HG03432 (cell line): Measurements from ENCODE around the gene CHI3L2.

Experiments used
- ATAC-seq: cut with Tn5 transposase; IDR thresholded peaks from one replicate; pipeline ENCODE4 v1.9.1; 2021; ENCODE audit warnings: mild to moderate bottlenecking, moderate library complexity; ENCODE audit not compliant: unreplicated experiment

Gene CHI3L2

GRCh38 chr1:111247125-111247838, 19.8 kb downstream of the CHI3L2 start:
- no peak for ATAC-seq

GRCh38 chr1:111249960-111250359, 22.4 kb downstream of the CHI3L2 start:
- no peak for ATAC-seq

- no peak for ATAC-seq
These were observed 24.1 kb downstream of the CHI3L2 start for GRCh38 chr1:111251570-111251969.

GRCh38 chr1:111252786-111253185, 25.3 kb downstream of the CHI3L2 start:
- ATAC-seq, result no peak

- ATAC-seq, result no peak
These were observed 26.4 kb downstream of the CHI3L2 start for GRCh38 chr1:111253876-111254275.

GRCh38 chr1:111256988-111257658, 29.6 kb downstream of the CHI3L2 start:
- ATAC-seq, result no peak

GRCh38 chr1:111267801-111268508, 40.4 kb downstream of the CHI3L2 start:
- no peak for ATAC-seq

GRCh38 chr1:111269825-111270406, 42.4 kb downstream of the CHI3L2 start:
- ATAC-seq, result no peak

- no peak for ATAC-seq
These were observed 43.4 kb downstream of the CHI3L2 start for GRCh38 chr1:111270771-111271463.

GRCh38 chr1:111271464-111271801, 43.9 kb downstream of the CHI3L2 start:
- no peak for ATAC-seq

- no peak for ATAC-seq
These were observed 44.6 kb downstream of the CHI3L2 start for GRCh38 chr1:111272081-111272480.

- no peak for ATAC-seq
These were observed 47.1 kb downstream of the CHI3L2 start for GRCh38 chr1:111274653-111275052.

GRCh38 chr1:111275079-111275478, 47.6 kb downstream of the CHI3L2 start:
- no peak for ATAC-seq

- ATAC-seq, result no peak
These were observed 48.4 kb downstream of the CHI3L2 start for GRCh38 chr1:111275780-111276433.

GRCh38 chr1:111279144-111279543, 51.6 kb downstream of the CHI3L2 start:
- no peak for ATAC-seq

- ATAC-seq, result no peak
These were observed 52.8 kb downstream of the CHI3L2 start for GRCh38 chr1:111280267-111280666.

GRCh38 chr1:111281411-111281810, 53.9 kb downstream of the CHI3L2 start:
- no peak for ATAC-seq

GRCh38 chr1:111283838-111284237, 56.3 kb downstream of the CHI3L2 start:
- ATAC-seq, result no peak

- ATAC-seq, result no peak
These were observed 58.4 kb downstream of the CHI3L2 start for GRCh38 chr1:111285879-111286278.

GRCh38 chr1:111286912-111287311, 59.4 kb downstream of the CHI3L2 start:
- no peak for ATAC-seq

GRCh38 chr1:111289371-111289770, 61.9 kb downstream of the CHI3L2 start:
- ATAC-seq, result no peak
